ENCODE measurements around the gene ZNF497.

DNA sequence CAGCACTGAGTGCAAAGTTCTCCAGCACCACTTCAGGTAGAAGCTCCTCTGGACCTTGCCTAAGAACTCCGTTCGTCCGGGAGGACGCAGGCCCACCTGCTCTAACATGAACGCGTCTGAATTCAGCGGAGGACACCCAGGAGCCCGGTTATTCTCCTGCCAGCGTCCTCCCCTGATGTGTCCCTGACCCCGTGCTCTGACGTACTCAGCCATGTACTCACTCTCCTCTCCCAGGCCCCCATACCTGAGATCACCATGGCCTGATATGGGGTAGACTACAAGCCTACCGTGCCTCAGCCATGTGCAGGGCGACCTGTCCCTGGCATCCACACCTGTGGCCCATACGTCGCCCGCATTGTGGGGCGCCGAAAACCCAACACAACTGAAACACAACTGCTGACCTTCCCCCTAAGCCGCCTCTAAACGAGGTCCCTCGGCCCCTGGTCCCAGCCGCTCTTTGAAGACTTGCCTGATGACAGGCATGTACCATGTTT is 45.2 kb upstream of the ZNF497 start:
- TF ChIP-seq CTCF (IDR thresholded peaks at IDR 0.05) (no peak), POLR2A (IDR thresholded peaks at IDR 0.05) (no peak)

Measured in right lobe of liver (tissue), 4 donors.